GM18907 (cell line): ENCODE measurements around the gene CNIH3.

ENCODE experiments used
- ATAC-seq: cut with Tn5 transposase; IDR thresholded peaks from one replicate; pipeline ENCODE4 v1.9.1; 2021; ENCODE audit warnings: mild to moderate bottlenecking, moderate library complexity; ENCODE audit not compliant: unreplicated experiment

Gene CNIH3

DNA sequence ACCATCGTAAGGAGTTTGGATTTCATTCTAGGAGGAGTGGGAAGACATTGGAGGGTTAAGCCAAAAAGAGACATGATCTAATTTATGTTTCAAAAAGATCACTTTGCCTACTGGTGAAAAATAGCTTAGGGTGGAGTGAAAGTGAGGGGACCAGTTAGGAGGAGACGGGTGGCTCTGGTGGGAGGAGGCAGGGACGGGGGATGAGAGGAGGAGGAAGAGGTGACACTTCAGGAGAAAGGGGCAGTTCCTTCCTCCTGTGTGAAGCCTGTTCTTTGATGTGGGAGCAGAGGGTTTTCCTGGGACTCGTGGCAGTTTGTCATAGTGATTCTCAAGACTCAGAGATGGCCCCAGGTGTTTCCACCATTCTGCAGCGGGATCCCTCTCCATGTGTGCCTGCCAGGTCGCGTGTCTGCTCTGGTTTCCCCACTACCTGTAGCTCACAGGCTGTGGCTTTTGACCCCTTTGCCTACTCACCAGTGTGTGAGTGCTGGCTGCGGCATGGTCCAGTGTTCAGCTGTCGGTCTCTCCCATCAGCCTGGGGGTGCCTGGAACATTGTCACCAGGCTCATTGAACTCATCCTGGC, 102.4 kb downstream of the CNIH3 start:
- ATAC-seq: no peak

DNA sequence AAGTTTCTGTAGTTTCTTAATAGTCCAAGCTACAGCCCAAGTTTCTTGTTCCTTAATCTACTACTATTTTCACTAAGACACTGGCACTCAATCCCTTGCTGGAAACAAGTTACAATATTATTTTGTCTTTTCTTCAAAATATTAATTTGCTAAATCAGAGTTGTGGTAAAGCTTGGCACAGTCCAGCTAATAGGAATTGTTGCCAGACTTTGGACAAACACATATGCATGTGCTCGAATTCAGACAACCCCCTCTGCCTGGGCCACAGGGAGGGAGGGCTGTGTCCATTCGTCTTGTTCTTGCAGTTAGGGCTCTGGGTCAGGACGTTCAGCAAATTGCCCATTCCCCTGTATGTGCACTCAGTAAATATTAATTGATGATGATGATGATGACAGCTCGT, 103.6 kb downstream of the CNIH3 start:
- no peak for ATAC-seq

DNA sequence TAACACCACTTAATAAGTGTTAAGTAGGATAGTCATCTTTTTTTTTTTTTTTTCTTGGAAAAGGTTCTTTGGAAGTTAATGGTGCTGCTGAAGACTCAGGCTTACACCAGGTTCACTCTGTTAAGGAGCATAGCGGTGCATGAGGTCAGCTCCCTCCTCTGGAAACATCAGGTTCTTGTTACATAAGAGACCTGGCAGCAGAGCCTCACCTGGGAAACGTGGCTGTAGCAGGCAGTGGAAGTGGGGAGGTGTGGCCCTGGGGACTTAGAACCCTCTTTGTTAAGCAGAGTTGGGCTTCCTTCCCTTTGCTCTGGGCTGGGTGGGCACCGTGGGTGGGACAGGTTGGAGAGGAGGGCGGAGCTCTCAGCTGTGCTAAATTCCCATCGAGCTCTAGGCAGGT, 104.1 kb downstream of the CNIH3 start:
- no peak for ATAC-seq

DNA sequence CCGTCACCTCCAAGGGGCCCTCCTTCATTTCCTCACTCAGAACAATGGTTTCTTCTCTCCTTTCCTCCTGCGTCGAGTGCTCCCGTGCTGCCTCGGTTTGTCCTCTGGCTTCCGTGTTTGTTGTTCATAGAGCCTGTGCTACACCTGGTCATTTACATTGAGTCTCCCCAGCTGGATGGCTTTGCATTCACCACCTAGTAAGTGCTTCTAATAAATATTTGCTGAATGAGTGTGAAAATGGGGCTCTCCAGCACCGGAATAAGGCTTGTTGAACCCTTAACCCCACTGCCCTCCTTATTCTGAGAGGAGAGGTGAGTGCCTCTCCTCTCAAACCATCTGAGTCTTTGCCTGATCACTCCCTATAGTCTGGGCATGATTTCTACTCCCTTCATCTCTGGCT, 104.9 kb downstream of the CNIH3 start:
- ATAC-seq: no peak

DNA sequence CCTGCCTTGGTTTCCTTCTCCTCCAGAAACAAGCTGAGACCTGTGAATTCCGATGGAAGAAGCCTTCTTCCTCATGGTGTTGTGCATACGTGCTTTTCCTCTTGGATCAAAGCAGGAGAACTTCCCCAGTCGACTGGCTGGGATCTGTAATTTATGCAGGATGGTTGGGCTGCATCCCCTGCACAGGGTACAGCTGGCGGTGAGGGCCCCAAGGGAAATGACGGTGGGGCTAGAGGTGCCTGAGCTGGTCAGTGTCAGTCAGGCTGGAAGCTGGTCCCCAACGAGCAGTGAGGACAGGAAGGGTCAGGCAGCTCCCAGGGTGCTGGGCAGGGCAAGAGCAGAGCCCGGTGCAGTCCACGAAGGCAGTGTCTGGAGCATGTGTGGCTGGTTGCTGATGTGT, 106.7 kb downstream of the CNIH3 start:
- ATAC-seq: no peak

DNA sequence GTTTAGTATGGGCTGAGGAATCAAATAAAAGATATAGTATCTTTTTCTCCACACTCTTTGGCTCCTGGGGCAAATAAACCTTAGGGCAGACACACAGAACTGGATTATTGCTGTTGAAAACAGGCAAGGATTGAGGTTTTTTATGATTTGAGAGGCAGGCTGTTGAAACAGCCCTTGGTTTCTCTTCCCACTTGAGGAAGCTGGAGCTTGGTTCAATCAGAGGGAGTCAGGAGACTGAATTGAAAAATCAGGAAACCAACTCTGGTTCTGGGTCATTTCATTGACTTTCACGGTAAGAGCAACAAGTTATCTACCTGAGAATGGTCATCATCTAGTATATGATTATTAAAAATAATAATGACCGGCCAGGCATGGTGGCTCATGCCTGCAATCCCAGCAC, 108.4 kb downstream of the CNIH3 start:
- ATAC-seq: no peak

DNA sequence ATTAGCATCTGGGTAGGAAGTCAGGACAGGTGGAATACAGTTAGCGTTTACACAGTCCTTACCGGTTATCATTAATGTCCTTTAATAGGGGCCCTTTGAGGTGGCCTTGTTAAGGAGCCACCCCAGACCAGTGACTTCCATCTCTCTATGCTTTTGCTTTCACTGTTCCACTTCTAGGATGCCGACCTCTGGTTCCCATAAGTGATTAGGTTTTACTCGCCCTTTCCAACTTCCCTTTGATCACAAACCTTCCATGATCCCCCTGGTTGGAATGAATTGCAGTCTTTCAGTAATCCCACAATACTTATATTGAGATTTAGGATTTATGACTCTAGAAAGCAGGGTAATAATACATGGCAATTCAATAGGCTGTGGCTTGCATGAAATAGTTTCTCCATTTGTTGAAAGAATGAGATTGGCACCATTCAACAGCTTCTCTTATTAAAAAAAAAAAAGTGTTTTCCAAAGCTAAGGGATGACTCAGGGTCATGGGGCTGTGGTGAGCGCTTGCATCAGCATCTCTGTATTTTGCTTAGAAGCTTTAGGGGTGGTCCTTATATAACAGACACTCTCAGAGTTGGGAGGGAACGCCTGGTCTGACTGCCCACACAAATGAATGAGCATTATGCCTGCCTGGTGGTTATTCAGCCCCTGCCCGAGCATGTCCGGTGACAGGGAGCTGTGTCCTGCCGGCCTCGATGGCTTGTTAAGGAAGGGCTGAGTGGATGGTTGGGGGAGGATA, 110.5 kb downstream of the CNIH3 start:
- no peak for ATAC-seq

DNA sequence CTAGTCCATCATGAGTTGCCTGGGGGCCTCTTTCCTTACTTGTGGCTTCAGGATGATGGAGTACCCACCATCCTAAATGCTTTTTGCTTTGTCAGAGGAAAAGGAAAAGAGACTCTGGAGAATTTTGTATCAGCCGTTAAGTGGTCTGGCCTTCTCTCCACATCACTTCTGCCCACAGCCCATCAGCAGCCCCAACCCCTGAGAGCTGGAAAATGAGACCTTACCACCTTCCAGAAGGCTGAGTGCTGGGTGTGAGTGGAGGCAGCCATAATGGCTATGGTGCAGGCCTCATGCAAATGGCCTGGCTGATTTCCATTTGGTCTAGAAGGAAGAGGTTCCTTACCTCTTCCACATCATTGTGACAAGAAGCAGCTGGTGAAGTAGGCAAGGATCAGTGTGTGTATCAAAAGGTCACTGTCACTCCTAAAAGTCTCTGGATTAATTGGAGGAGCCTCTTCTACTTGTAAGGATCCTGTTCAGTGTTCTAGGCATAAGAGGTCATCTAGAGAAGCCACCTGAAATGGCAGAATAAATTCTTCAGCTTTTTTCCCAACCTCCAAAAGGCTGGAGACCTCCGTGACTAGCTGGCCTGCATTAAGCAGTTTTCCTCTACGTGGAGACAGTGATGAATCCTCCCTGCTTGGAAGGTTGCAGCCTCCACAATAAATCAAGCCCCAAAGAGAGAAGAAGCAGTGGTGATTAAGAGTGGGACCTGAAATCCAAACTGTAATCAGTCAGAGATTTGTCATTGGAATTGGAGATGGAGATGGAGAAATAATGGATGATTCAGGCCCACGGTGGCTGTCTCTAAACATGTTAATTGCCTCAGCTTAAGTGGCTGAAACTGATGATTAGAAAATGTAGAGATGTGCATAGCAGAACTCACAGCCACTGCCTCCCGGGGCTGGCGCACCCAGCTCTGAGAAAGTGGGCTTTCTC, 111.5 kb downstream of the CNIH3 start:
- no peak for ATAC-seq

DNA sequence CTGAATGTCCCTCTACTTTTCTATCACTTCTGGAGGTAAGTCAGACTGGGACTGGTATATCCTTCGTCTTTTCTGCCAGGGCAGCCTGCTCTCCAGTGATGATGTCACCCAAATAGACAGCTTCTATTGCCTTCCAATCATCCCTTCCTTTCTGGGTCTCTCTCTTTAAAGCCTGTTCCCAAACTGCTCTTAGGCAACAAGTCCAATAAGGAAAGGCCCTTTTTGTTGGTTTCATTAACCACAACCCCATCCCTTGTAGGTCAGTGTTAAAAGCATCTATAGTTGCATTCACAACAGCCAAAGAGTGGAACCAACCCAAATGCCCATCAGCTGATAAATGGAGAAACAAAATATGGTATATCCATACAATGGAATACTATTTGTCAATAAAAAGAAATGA, 114.4 kb downstream of the CNIH3 start:
- ATAC-seq: no peak

DNA sequence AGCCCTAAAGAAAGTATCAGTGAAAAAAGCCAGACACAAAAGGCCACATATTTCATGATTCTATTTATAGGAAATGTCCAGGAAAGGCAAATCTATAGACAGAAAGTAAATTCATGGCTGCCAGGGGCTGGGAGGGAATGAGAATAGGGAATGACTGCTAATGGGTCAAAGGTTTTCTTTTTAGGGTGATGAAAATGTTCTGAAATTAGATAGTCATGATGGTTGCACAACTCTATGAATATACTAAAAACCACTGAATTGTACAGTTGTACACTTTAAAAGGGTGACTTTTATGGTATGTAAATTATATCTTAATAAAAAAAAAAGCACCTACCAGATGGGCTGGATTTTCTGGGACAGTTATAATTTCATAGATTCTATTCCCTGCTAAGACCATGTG, 114.8 kb downstream of the CNIH3 start:
- ATAC-seq: no peak

DNA sequence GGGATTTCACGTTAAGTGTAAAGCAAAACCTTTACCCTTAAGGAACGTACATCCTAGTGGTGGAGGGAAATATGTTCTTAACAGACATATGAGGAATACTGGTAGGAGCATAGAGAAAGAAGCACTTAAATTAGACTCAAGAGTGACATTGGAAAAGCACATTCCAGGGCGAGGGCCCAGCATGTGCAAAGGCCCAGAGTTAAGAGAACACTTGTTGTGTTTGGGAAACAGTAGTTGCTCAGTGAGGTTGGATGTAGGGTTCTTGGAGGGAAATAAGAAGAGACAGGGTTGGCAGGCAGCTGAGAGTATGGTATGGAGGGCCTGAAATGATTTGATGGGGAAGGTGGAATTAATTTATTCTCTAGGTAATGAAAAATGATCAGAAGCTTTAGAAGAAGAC, 115.5 kb downstream of the CNIH3 start:
- ATAC-seq: no peak

DNA sequence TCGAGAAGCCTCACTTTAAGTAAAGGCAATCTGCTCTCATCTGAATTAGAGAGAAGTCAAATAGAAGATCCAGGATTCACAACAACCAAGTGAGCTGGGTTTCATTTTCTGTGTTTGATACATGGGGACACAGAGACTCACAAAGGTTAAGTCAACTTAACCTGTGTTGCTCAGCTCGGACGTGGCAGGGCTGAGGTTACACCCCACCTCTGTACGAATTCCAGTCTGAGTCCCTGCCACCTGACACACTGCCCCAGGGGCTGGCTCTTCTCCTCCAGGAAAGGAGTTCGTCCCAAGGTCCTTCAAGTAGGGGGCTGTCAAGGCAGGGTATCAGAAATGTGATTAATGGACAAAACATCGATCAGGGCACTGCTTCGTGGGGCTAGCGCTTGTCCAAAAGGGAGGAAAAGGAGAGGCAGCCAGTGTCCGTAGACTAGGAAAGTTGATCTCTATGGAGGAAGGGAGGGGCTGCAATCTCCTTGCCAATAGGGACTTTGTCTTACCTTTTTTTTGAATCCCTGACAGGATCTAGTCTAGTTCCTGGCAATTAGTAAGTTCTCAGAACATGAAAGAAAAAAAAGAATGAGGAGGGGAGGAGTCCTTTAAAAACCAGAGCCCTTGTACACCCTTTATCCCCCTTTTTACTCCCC, 116.4 kb downstream of the CNIH3 start:
- no peak for ATAC-seq

DNA sequence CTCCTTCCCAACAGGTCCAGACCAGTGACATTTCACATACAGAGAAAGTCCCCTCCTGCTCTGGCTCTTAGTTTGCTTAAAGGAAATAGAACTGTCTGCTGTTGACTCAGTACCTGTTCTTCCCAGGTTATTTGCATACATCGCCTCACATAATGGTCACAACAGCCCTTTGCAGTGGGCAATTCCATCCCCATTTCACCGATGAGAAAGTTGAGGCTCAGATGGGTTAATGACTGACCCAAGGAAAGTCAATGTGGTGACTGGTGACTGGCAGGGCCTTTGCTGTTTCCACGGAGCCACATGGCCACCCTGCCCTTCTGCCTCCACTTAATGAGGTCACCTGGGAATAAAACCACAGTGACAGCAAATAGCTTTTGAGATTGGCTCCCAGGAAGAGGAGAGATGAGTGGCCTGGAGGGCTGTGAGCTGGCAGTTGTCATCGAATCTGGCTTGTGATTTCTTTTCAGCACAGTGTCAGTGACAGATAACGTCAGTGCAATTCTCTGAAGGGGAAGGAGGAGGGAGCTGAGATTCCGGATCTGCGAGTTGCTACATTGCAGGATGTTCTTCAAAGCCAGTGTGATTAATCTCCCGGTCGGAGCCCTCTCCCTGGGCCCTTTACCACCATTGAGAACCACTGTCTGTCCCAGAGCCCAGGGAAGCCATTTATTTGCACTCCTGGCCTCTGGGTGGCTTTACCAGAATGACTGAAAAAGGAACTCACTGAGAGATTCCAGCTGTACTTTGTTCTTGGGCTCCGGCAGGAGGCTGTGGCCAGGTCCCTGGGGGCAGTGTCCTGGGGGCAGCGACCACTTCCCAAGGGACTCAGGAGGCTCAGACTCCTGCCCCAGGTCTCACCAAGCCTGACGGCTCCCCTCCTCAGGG, 117.2 kb downstream of the CNIH3 start:
- ATAC-seq: peak; percentile 73

DNA sequence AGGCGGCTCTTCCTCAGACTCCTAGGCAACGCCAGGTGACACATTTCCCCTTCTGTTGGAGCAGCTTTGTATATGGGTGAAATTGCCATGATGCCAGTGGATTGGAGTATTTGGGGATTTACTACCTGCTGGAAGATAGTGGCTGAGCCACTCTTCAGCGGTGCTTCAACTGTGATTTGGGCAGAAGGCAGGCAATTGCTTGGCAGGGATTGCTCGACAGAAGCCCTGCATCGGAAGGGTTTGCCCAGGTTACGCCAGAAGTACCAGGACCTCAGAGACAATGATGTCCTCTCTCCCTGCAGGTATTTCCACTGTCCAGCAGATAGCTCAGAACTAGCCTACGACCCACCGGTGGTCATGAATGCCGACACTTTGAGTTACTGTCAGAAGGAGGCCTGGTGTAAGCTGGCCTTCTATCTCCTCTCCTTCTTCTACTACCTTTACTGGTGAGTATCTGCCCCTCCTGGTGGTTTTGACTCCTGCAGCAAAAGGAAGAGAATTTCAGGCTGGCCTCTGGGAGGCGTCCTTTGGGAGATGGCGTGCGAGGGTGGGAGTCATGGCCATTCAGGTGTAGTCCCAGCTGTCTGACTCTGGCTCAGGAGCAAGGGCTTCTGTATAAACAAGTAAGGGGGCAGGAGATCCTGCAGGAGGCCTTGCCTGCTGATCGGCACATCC, 118.3 kb downstream of the CNIH3 start:
- no peak for ATAC-seq

DNA sequence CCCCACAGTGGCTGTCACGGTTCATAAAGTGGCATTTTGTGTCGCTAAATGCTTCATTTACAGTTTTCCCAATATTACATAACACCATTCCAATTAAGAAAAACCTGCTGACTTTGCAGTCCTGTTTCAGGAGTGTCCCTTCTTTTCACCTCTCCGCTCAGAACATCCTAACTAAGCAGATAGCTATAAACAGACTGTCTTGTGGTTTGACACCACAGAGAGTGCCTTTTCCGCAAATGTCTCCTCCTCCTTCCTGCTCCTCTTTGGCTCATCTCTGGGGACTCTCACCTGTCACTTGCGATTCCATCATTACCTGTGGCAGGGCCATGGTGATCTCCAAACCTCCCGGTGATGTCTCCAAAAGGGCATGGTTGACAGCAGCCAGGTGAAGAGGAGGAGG, 119.0 kb downstream of the CNIH3 start:
- ATAC-seq: no peak

DNA sequence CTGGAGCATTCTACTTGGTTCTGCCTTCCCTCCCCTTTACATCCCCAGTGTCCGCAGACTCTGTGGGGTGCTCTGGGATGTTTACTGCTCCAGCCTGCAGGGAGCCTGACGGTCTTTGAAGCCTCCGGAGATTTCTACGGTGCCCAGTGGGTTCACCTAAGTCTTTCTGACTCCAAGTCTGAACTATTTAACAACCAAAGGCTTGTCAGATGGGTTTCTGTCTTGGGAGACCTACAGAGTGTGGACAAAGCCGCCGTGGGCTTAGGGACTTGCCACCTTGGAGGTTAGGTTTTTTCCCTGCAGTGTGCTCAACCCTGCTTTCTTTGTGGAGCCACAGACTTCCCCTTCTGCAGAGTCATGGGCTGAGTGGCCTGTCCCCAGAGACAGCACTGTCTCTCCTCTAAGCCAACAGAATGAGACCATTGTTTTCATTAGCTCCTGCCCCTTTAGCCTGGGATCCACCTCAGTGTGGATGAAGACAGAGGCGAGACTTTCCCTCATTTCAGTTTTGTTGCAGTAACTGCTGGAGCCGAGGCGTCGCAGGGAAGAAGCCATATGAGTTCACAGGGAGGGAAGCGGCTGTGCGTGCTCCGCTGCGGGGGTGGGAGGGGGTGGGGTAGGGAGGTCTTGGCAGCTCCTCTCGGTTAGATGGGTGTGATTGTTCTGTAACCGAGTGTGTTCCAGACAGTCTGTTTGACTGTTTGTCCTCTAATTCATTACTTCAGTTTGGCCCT, 120.7 kb downstream of the CNIH3 start:
- peak; percentile 71 for ATAC-seq

DNA sequence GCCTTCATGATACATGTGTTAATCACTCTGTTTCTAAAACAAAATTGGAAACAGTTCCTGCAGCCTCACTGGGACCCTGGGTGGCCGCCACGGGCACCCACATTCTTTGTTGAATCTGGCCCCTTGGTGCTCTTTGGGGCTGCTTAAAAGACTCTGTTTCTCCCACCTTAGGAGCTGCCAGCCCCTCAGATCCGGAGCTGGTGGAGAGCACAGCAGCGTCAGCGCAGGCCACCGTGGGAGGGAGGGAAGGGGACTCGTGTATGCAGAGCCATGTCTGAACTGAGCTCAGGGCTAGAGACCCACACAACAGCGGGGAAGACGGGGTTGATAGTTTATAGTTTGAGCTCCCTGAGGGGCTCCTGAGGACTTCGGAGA, 121.2 kb downstream of the CNIH3 start:
- ATAC-seq: no peak

DNA sequence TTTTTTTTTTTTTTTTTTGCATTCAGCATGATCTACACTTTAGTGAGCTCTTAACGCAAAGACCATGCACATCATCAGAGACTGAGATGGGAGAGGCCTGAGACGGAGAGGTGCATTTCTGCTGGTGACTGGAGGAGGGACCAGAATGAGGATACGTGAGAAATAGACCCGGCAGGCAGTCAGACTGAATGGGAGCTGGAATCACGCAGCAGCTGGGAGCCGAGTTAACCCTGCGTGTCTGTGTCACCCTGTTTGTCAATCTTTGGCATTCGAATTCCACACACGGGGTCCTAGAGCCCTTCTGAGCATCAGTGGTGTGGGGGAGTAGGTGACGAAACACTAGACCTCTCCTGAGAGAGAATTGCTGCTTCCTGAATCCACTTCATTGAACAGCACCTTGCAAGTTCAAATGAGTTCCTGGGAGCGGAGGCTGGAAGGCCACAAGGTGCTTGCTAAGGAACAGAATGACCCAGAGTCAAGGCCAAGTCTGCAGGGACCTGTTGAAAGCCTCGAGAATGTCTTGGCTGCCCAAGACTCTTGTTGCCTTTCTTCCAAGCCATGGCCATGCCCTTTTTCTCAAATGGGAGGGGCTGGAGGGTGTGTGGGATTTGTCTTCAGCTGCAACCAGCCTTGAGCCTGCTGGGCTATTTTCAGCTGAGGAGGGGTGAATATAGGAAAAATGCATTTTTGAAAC, 123.3 kb downstream of the CNIH3 start:
- ATAC-seq: peak; percentile 5
